Hepatocyte (in vitro differentiated cells): ENCODE data around the gene FAM193A. TPM values are rescaled to one million over a fixed set of nuclear protein-coding genes. Genes with fewer than 3 reads are reported as not detected.

Source experiments
- DNase-seq: peaks from one replicate; pipeline ENCODE4 v3.0.0-alpha.2; 2016; ENCODE audit warnings: low spot score
- H2AFZ ChIP-seq: fragments of 200-600 bp; sonication (generic); 2 replicates; pipeline ENCODE4 v1.6.0; 2016; ENCODE audit warnings: antibody characterized with exemption, mild to moderate bottlenecking
- H3K27ac ChIP-seq: fragments of 200-600 bp; sonication (generic); 2 replicates; pipeline ENCODE4 v1.5.1; 2016; ENCODE audit warnings: mild to moderate bottlenecking
- H3K27me3 ChIP-seq: fragments of 200-600 bp; sonication (generic); 2 replicates; pipeline ENCODE4 v1.6.1; 2016
- H3K36me3 ChIP-seq: fragments of 200-600 bp; sonication (generic); replicated peaks from 2 replicates; pipeline ENCODE4 v1.5.1; 2016; ENCODE audit warnings: low read depth; ENCODE audit not compliant: insufficient read depth
- H3K4me1 ChIP-seq: fragments of 200-600 bp; sonication (generic); 2 replicates; pipeline ENCODE4 v1.5.1; 2016; ENCODE audit warnings: mild to moderate bottlenecking, moderate library complexity; ENCODE audit not compliant: insufficient read depth
- H3K4me2 ChIP-seq: fragments of 200-600 bp; sonication (generic); 2 replicates; pipeline ENCODE4 v1.6.0; 2016
- H3K4me3 ChIP-seq: fragments of 200-600 bp; sonication (generic); 2 replicates; pipeline ENCODE4 v1.5.1; 2016; ENCODE audit warnings: mild to moderate bottlenecking
- H3K79me2 ChIP-seq: fragments of 200-600 bp; sonication (generic); 2 replicates; pipeline ENCODE4 v1.6.0; 2017; ENCODE audit warnings: mild to moderate bottlenecking
- H3K9me2 ChIP-seq: fragments of 200-600 bp; sonication (generic); replicated peaks from 2 replicates; pipeline ENCODE4 v1.6.0; 2017; ENCODE audit warnings: mild to moderate bottlenecking; ENCODE audit not compliant: insufficient read depth
- H3K9me3 ChIP-seq: fragments of 200-600 bp; sonication (generic); 2 replicates; pipeline ENCODE4 v1.5.1; 2016; ENCODE audit warnings: low read depth, mild to moderate bottlenecking
- H4K20me1 ChIP-seq: fragments of 200-600 bp; sonication (generic); 2 replicates; pipeline ENCODE4 v1.6.0; 2016; ENCODE audit warnings: mild to moderate bottlenecking; ENCODE audit not compliant: insufficient read depth, poor library complexity, severe bottlenecking
- CTCF ChIP-seq: fragments of 200-600 bp; sonication (generic); IDR thresholded peaks from 2 replicates; pipeline ENCODE4 v1.5.1; 2016; ENCODE audit warnings: antibody characterized with exemption, mild to moderate bottlenecking; ENCODE audit not compliant: poor library complexity
- EZH2 ChIP-seq: fragments of 200-600 bp; sonication (generic); IDR thresholded peaks from 2 replicates; pipeline ENCODE4 v1.6.1; 2016; ENCODE audit warnings: antibody characterized with exemption, mild to moderate bottlenecking, borderline replicate concordance
- EZH2phosphoT487 ChIP-seq: fragments of 200-600 bp; sonication (generic); IDR thresholded peaks from one replicate; pipeline ENCODE4 v1.6.1; 2018; ENCODE audit warnings: antibody characterized with exemption, mild to moderate bottlenecking, low read depth, moderate library complexity; ENCODE audit not compliant: unreplicated experiment, severe bottlenecking
- WGBS: methylation state at CpG from one replicate; pipeline ENCODE4 v1.1.6; 2016; ENCODE audit warnings: low lambda C conversion rate; ENCODE audit errors: missing lambda C conversion rate; 5-methylcytosine and 5-hydroxymethylcytosine counted together
- polyA plus RNA-seq: library from polyadenylated mRNA; unstranded; fragments of >200 nt; fragmentation: Nextera tagmentation; extraction: Ambion mirVana; gene quantifications from 2 replicates; pipeline ENCODE4 v1.2.1, GENCODE V29; 2016
- total RNA-seq: library from RNA; depleted of rRNA; stranded (reverse); fragments of >200 nt; gene quantifications from 2 replicates; pipeline ENCODE4 v1.2.3, GENCODE V29; 2014

Gene FAM193A
- total and polyA plus RNA-seq, 2 experiments from 2014 or later = 11.4 to 15.8 TPM

- H4K20me1 ChIP-seq = no peaks in the 10 kb centered on the region
- 61% methylated on average over 6 of the region's 6 CpGs for WGBS
- H3K27me3 ChIP-seq = no peaks in the 10 kb centered on the region
- no peaks in the 10 kb centered on the region for H3K9me2 ChIP-seq
- no peaks in the 10 kb centered on the region for H3K36me3 ChIP-seq
- TF ChIP-seq CTCF = no peak
- TF ChIP-seq EZH2phosphoT487 = no peak
- TF ChIP-seq EZH2 = no peak
- DNase-seq = no peak
- H3K9me3 ChIP-seq = no peaks in the 10 kb centered on the region
- H3K79me2 ChIP-seq = peaks cover 3% of the 10 kb centered on the region
- H3K4me2 ChIP-seq = no peak overlapping the region
- no peak overlapping the region for H3K4me3 ChIP-seq
- H3K4me1 ChIP-seq = no peaks in the 10 kb centered on the region
- no peak overlapping the region for H2AFZ ChIP-seq
- H3K27ac ChIP-seq = no peak overlapping the region
These were observed 152.7 kb downstream of the FAM193A start for GRCh38 chr4:2689114-2689513.

DNA sequence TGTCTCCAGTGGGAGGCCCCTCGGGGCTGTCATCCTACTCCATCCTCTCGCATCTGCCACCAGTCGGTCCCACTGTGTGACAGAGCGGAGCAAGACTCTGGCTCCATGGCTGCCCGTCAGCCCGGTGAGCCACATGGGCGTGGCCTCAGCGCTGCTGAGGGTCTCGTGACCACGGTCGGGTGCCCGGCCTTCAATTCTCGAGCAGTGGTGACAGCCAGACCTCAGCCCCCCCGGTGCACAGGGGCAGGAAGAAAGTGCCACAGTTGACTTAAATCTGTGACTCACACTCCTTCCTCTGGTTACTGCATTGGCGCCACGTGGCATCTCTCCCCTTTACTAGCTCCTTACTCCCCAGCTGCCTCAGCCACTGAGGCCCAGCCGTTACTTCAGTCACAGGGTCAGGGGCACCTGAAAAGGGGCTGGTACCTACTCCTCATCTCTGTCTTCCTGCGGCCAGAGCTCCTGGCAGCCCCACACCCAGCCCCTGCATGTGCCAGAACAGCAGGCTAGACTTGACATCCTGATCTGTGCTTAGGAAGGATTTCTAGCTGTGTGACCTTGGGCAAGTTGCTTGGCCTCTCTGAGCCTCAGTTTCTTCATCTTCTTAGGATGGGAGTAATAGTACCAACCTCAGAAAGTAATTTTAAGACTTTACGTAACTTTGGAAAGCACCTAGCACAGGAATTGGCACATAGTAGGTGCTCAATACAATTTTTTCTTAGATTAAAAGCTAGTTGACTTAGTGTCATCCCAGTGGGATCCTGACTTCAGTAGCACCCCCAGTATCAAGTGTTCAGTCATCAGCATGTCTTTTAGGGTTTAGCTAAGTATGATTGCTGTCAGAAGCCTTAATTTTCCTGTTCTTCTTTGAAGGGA is 153.6 kb downstream of the FAM193A start:
- Histone ChIP-seq H3K36me3 (no peaks in the 10 kb centered on the region), H4K20me1 (no peaks in the 10 kb centered on the region), H3K79me2 (peaks cover 3% of the 10 kb centered on the region), H3K4me1 (no peaks in the 10 kb centered on the region), H3K4me3 (no peak overlapping the region), H3K27me3 (no peaks in the 10 kb centered on the region), H3K4me2 (no peak overlapping the region), H3K9me3 (no peaks in the 10 kb centered on the region), H2AFZ (no peak overlapping the region), H3K9me2 (no peaks in the 10 kb centered on the region), H3K27ac (no peak overlapping the region)
- TF ChIP-seq EZH2 (no peak), CTCF (no peak), EZH2phosphoT487 (no peak)
- 92% methylated on average over 19 of the region's 19 CpGs for WGBS
- DNase-seq = no peak

DNA sequence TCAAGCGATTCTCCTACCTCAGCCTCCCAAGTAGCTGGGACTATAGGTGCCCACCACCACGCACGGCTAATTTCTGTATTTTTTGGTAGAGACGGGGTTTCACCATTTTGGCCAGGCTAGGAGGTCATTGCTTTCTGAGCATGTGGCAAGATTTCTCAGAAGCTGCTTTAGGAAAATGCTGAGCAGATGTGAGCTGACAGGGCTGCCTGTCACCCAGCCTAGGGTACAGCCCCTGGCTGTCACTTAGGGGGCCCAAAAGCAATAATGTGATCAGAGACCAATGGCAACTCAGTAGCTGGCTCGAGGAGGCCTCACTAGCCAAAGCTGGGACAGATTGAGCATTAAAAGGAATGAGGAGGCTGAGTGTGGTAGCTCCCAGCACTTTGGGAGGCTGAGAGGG is 154.9 kb downstream of the FAM193A start:
- no peak for DNase-seq
- no peak overlapping the region for H3K27ac ChIP-seq
- no peaks in the 10 kb centered on the region for H3K27me3 ChIP-seq

More for the DNA sequence above, 154.9 kb downstream of the FAM193A start:
- Histone ChIP-seq H2AFZ (no peak overlapping the region), H3K9me2 (no peaks in the 10 kb centered on the region), H3K9me3 (no peaks in the 10 kb centered on the region), H3K4me3 (no peak overlapping the region), H3K79me2 (peaks cover 3% of the 10 kb centered on the region), H4K20me1 (no peaks in the 10 kb centered on the region), H3K36me3 (no peaks in the 10 kb centered on the region), H3K4me1 (no peaks in the 10 kb centered on the region), H3K4me2 (no peak overlapping the region)
- TF ChIP-seq EZH2 (no peak), CTCF (no peak), EZH2phosphoT487 (no peak)
- WGBS = 96% methylated on average over 5 of the region's 5 CpGs
